HepG2 (cell line): ENCODE results near the gene LINGO3. TPM values are rescaled to one million over a fixed set of nuclear protein-coding genes. Genes with fewer than 3 reads are reported as not detected.
A peak's percentile ranks its signal among the peaks of the same experiment; 100 is the strongest.

Experiments used
- E2F5 ChIP-seq: sonication (generic); formaldehyde crosslinking; conservative IDR thresholded peaks from 2 replicates; pipeline ENCODE4 v1.4.0; 2020; ENCODE audit warnings: missing genetic modification reagents
- FOSL1 ChIP-seq: sonication (generic); formaldehyde crosslinking; IDR thresholded peaks from 2 replicates; pipeline ENCODE4 v1.9.0; 2021; ENCODE audit warnings: missing genetic modification reagents, borderline replicate concordance
- IRF1 ChIP-seq: sonication (generic); formaldehyde crosslinking; IDR thresholded peaks from 2 replicates; pipeline ENCODE4 v1.4.0; 2020; ENCODE audit warnings: low read depth, mild to moderate bottlenecking, missing genetic modification reagents
- NPAS2 ChIP-seq: sonication (generic); formaldehyde crosslinking; IDR thresholded peaks from 2 replicates; pipeline ENCODE4 v1.8.0; 2022; ENCODE audit warnings: mild to moderate bottlenecking, missing genetic modification reagents, borderline replicate concordance
- PATZ1 ChIP-seq: sonication (generic); formaldehyde crosslinking; IDR thresholded peaks from 2 replicates; pipeline ENCODE4 v1.4.0; 2020; ENCODE audit warnings: missing genetic modification reagents
- PHB2 ChIP-seq: fragments of 450-650 bp; IDR thresholded peaks from 2 replicates; pipeline ENCODE4 v1.6.1; 2018; ENCODE audit not compliant: partially characterized antibody
- SIN3A ChIP-seq: IDR thresholded peaks from 2 replicates; pipeline ENCODE4 v1.6.1; 2011; ENCODE audit warnings: low read depth, mild to moderate bottlenecking, control low read depth, low read length, borderline replicate concordance
- ZNF513 ChIP-seq: sonication (generic); formaldehyde crosslinking; conservative IDR thresholded peaks from 2 replicates; pipeline ENCODE4 v1.5.0; 2020; ENCODE audit warnings: missing genetic modification reagents
- ZNF737 ChIP-seq: sonication (generic); formaldehyde crosslinking; IDR thresholded peaks from 2 replicates; pipeline ENCODE4 v1.5.0; 2020; ENCODE audit warnings: missing genetic modification reagents, mild to moderate bottlenecking, borderline replicate concordance
- ZNF777 ChIP-seq: sonication (generic); formaldehyde crosslinking; IDR thresholded peaks from 2 replicates; pipeline ENCODE4 v1.4.0; 2020; ENCODE audit warnings: missing genetic modification reagents
- polyA plus RNA-seq, 8 experiments: library from polyadenylated mRNA; depleted of rRNA in 3 of 8; stranded (reverse) in 7 of 8; unstranded in 1 of 8; fragments of >200 nt; fragmentation: Illumina TruSeq in 4 of 8; extraction: Trizol in 4 of 8; gene quantifications; 2 replicates each; pipeline versions ENCODE4 v1.2.1 to v1.2.3, GENCODE V29; 2011 to 2016; ENCODE audit warnings: low read depth in 4 of 8, missing spikeins in 1 of 8, mixed read lengths in 1 of 8; ENCODE audit not compliant: insufficient read depth in 1 of 8
- total RNA-seq, 5 experiments: library from RNA; depleted of rRNA; stranded (reverse); fragments of >200 nt; fragmentation: Illumina TruSeq; extraction: Trizol; gene quantifications; 2 replicates each; pipeline ENCODE4 v1.2.3, GENCODE V29; 2016; ENCODE audit warnings: low read depth in 1 of 5
- TF ChIP-seq, protein P1 (sequence below): IDR thresholded peaks from 2 replicates; pipeline ENCODE4 v1.6.1; 2016; ENCODE audit warnings: missing biosample characterization, missing genetic modification reagents, low read depth
- TF ChIP-seq, protein P2 (sequence below): sonication (generic); formaldehyde crosslinking; IDR thresholded peaks from 2 replicates; pipeline ENCODE4 v1.9.0; 2022; ENCODE audit warnings: missing genetic modification reagents, mild to moderate bottlenecking, borderline replicate concordance

LINGO3 gene
- total and polyA plus RNA-seq, 2 of the 13 experiments (the other 11 are each of a cell fraction or from before 2014, with no cell fraction given): not detected

DNA sequence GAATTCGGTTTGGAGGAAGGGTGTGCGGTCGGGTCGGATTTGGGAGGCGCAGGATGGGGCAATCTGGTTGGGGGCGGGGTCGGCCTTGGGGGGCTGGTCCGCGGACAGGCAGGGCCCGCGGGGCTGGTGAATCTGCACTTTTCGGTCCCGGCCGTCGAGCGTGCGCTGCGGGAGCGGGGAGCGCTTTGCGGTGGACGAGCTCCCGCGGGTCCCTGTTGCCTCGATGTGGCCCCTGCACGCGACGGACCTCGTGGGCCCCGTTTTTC is 37.9 kb downstream of the LINGO3 start (continued):
- TF ChIP-seq E2F5 (no peak), ZNF777 (CRISPR knock-in tag) (peak; percentile 44; the same call in 1 of the 2 replicates), SIN3A (0 out of 2 replicates have a peak, but pooled peaks have one; percentile 10), ZNF737 (CRISPR knock-in tag) (no peak), NPAS2 (CRISPR knock-in tag) (no peak), FOSL1 (CRISPR knock-in tag) (no peak), IRF1 (CRISPR knock-in tag) (no peak), ZNF513 (CRISPR knock-in tag) (no peak), PATZ1 (CRISPR knock-in tag) (peak; percentile 37; the same call in 1 of the 2 replicates), PHB2 (no peak)
- TF ChIP-seq, protein P1, sequence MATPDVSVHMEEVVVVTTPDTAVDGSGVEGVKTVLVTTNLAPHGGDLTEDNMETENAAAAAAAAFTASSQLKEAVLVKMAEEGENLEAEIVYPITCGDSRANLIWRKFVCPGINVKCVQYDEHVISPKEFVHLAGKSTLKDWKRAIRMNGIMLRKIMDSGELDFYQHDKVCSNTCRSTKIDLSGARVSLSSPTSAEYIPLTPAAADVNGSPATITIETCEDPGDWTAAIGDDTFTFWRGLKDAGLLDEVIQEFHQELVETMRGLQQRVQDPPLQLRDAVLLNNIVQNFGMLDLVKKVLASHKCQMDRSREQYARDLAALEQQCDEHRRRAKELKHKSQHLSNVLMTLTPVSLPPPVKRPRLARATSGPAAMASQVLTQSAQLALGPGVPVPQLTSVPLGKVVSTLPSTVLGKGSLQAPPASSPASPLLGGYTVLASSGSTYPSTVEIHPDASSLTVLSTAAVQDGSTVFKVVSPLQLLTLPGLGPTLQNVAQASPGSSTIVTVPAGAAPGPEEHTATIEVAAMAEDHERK (CRISPR knock-in tag): no peak
- TF ChIP-seq, protein P2, sequence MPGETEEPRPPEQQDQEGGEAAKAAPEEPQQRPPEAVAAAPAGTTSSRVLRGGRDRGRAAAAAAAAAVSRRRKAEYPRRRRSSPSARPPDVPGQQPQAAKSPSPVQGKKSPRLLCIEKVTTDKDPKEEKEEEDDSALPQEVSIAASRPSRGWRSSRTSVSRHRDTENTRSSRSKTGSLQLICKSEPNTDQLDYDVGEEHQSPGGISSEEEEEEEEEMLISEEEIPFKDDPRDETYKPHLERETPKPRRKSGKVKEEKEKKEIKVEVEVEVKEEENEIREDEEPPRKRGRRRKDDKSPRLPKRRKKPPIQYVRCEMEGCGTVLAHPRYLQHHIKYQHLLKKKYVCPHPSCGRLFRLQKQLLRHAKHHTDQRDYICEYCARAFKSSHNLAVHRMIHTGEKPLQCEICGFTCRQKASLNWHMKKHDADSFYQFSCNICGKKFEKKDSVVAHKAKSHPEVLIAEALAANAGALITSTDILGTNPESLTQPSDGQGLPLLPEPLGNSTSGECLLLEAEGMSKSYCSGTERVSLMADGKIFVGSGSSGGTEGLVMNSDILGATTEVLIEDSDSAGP: no peak
